Loucy (cell line): ENCODE data around the gene WDTC1.
A peak's percentile ranks its signal among the peaks of the same experiment; 100 is the strongest.
"Not testable (repeated sequence)": the region's sequence is repeated elsewhere in the genome, so short reads cannot be mapped to it uniquely, and the experiment has no call there.

Experiments used
- H2AFZ ChIP-seq: fragments of 200-600 bp; sonication (generic); 2 replicates; pipeline ENCODE4 v1.6.0; 2016; ENCODE audit warnings: antibody characterized with exemption, mild to moderate bottlenecking, low read length, moderate library complexity
- H3F3A ChIP-seq: fragments of 200-600 bp; 2 replicates; pipeline ENCODE4 v1.6.0; 2016; ENCODE audit warnings: antibody characterized with exemption, low read depth, mild to moderate bottlenecking
- H3K27me3 ChIP-seq: fragments of 200-600 bp; sonication (generic); 2 replicates; pipeline ENCODE4 v1.6.1; 2014; ENCODE audit warnings: low read length, mild to moderate bottlenecking; ENCODE audit not compliant: insufficient read depth, poor library complexity, severe bottlenecking
- H3K36me3 ChIP-seq: fragments of 200-600 bp; sonication (generic); 2 replicates; pipeline ENCODE4 v1.6.1; 2016; ENCODE audit warnings: low read length; ENCODE audit not compliant: insufficient read depth
- H3K4me1 ChIP-seq: fragments of 200-600 bp; sonication (generic); 2 replicates; pipeline ENCODE4 v1.5.1; 2014; ENCODE audit warnings: low read length, mild to moderate bottlenecking; ENCODE audit not compliant: insufficient read depth, poor library complexity, severe bottlenecking
- H3K4me2 ChIP-seq: fragments of 200-600 bp; sonication (generic); 2 replicates; pipeline ENCODE4 v1.6.0; 2014; ENCODE audit warnings: antibody characterized with exemption, low read length, low read depth, mild to moderate bottlenecking; ENCODE audit not compliant: poor library complexity, severe bottlenecking
- H3K4me3 ChIP-seq: fragments of 200-600 bp; sonication (generic); 2 replicates; pipeline ENCODE4 v1.5.1; 2014; ENCODE audit warnings: low read length, mild to moderate bottlenecking, mixed read lengths; ENCODE audit not compliant: poor library complexity, severe bottlenecking
- H3K79me2 ChIP-seq: fragments of 200-600 bp; sonication (generic); 2 replicates; pipeline ENCODE4 v1.6.1; 2014; ENCODE audit warnings: low read length; ENCODE audit not compliant: insufficient read depth
- H3K9ac ChIP-seq: fragments of 200-600 bp; sonication (generic); 2 replicates; pipeline ENCODE4 v1.6.0; 2014; ENCODE audit warnings: mild to moderate bottlenecking, low read depth, low read length, moderate library complexity; ENCODE audit not compliant: poor library complexity, severe bottlenecking
- H3K9me2 ChIP-seq: fragments of 200-600 bp; sonication (generic); replicated peaks from 2 replicates; pipeline ENCODE4 v1.6.1; 2016; ENCODE audit warnings: low read depth, low read length, mixed read lengths
- H3K9me3 ChIP-seq: fragments of 200-600 bp; sonication (generic); 2 replicates; pipeline ENCODE4 v1.6.1; 2014; ENCODE audit warnings: mild to moderate bottlenecking, antibody characterized with exemption, low read length, low read depth; ENCODE audit not compliant: insufficient read depth
- H4K20me1 ChIP-seq: fragments of 200-600 bp; sonication (generic); 2 replicates; pipeline ENCODE4 v1.6.0; 2014; ENCODE audit warnings: antibody characterized with exemption, low read length, mild to moderate bottlenecking; ENCODE audit not compliant: insufficient read depth, poor library complexity, severe bottlenecking
- EZH2phosphoT487 ChIP-seq: fragments of 200-600 bp; IDR thresholded peaks from 2 replicates; pipeline ENCODE4 v1.6.1; 2018; ENCODE audit warnings: antibody characterized with exemption, mild to moderate bottlenecking, moderate library complexity, borderline replicate concordance
- TF ChIP-seq, protein P1 (sequence below): fragments of 200-600 bp; sonication (generic); conservative IDR thresholded peaks from 2 replicates; pipeline ENCODE4 v1.5.1; 2014; ENCODE audit warnings: mild to moderate bottlenecking, antibody characterized with exemption, low read length

The WDTC1 gene, protein sequence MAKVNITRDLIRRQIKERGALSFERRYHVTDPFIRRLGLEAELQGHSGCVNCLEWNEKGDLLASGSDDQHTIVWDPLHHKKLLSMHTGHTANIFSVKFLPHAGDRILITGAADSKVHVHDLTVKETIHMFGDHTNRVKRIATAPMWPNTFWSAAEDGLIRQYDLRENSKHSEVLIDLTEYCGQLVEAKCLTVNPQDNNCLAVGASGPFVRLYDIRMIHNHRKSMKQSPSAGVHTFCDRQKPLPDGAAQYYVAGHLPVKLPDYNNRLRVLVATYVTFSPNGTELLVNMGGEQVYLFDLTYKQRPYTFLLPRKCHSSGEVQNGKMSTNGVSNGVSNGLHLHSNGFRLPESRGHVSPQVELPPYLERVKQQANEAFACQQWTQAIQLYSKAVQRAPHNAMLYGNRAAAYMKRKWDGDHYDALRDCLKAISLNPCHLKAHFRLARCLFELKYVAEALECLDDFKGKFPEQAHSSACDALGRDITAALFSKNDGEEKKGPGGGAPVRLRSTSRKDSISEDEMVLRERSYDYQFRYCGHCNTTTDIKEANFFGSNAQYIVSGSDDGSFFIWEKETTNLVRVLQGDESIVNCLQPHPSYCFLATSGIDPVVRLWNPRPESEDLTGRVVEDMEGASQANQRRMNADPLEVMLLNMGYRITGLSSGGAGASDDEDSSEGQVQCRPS

DNA sequence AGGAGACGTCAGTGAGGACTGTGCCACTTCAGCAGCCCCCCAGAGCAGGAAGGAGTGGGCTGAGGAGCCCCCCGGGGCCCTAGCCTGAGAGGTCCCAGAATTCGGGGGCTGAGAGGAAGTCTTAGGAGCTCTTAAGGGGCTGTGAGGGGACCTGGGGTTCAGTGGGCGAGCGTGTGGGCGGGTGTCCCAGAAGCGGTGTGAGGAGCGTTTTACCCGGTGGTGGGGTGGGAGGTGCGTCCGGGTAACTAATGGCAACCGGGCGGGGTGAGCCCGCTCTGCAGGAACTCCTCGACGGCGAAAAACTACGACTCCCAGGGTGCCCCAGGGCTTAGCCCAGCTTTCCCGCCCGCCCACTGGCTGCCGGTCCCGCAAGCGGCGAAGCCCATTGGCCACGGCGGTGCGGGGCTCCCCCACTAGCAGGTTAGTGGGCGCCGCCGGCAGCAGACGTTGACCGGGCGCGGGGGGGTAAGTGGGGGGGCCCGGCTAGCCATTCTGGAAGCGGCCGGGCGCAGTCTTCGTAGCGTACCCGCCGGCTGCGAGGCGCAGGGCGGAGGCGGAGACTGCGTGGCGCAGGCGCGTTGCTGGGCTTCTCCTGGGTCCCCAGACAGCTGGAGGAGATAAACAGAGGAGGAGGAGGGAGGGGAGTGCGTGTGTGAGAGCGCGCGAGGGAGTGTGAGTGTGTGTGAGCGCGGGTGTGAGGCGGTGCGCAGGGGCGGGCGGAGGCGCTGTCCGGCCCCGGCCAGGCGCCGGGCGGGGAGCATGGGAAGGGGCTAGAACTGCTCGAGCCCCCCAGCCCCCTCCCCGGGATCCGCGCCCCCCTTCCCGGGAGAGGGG, at the start of gene WDTC1:
TSS of gene WDTC1 (plus strand) at position 584 of the 834 bp plus-strand sequence. CDS start 26,423 bp downstream, outside the sequence.
- peaks cover 33% of the 10 kb centered on the region for H3K79me2 ChIP-seq
- peak within 1 kb of the TSS; percentile 92 for H3K4me2 ChIP-seq
- H3K9me2 ChIP-seq: no peaks in the 10 kb centered on the region
- H3K27me3 ChIP-seq: no peaks in the 10 kb centered on the region
- no peaks in the 10 kb centered on the region for H3F3A ChIP-seq
- peaks cover 13% of the 10 kb centered on the region for H4K20me1 ChIP-seq
- no peaks in the 10 kb centered on the region for H3K9me3 ChIP-seq
- peak within 1 kb of the TSS; percentile 59 for H3K9ac ChIP-seq
- no peak for TF ChIP-seq EZH2phosphoT487
- TF ChIP-seq, protein P1, sequence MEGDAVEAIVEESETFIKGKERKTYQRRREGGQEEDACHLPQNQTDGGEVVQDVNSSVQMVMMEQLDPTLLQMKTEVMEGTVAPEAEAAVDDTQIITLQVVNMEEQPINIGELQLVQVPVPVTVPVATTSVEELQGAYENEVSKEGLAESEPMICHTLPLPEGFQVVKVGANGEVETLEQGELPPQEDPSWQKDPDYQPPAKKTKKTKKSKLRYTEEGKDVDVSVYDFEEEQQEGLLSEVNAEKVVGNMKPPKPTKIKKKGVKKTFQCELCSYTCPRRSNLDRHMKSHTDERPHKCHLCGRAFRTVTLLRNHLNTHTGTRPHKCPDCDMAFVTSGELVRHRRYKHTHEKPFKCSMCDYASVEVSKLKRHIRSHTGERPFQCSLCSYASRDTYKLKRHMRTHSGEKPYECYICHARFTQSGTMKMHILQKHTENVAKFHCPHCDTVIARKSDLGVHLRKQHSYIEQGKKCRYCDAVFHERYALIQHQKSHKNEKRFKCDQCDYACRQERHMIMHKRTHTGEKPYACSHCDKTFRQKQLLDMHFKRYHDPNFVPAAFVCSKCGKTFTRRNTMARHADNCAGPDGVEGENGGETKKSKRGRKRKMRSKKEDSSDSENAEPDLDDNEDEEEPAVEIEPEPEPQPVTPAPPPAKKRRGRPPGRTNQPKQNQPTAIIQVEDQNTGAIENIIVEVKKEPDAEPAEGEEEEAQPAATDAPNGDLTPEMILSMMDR: no peak
- H3K36me3 ChIP-seq: no peaks in the 10 kb centered on the region
- peak within 1 kb of the TSS; percentile 83 for H3K4me3 ChIP-seq
- H2AFZ ChIP-seq: peak within 1 kb of the TSS; percentile 99
- H3K4me1 ChIP-seq: peaks cover 17% of the 10 kb centered on the region

DNA sequence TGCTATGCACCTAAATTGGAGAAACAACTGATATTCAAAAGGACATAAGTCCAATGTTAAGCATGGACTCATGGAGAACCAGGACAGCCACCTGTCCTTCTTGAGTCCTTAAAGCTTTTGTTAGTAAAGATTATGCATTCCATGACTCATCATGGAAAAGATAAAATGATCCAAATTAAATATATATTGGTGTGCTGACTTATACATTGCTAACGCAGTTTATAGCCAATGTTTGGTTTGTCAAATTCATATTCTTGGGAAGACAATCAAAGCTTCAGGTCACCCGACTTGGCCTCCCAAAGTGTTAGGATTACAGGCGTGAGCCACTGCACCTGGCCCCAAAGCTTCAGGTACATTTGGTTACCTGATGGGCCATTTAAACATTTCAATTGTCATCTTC, 49.8 kb upstream of the WDTC1 start:
- not testable (repeated sequence) for H3K4me2 ChIP-seq, H3K9me3 ChIP-seq, H3K9ac ChIP-seq, H3K79me2 ChIP-seq, H4K20me1 ChIP-seq, H2AFZ ChIP-seq, H3F3A ChIP-seq, H3K36me3 ChIP-seq, H3K4me1 ChIP-seq, H3K9me2 ChIP-seq, H3K4me3 ChIP-seq, H3K27me3 ChIP-seq

DNA sequence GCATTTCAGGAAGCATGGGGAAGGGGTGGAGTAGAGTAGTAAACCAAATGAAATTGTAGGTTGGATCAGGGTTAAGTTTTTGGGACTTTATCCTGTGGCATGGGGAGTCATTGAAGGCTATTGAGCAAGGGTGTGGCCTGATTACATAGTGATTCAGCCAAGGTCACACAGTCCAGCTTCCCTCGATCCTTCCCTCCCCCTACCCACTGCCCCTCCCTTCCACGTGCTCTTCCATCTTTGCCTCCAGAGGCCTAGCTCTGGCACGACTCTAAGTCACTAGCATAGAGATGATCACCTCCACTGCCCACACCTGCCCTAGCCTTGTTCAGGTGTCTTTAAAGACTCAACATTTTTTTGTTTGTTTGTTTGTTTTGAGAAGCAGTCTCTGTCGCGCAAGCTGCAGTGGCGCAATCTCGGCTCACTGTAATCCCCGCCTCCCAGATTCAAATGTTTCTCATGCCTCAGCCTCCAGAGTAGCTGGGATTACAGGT, 42.3 kb upstream of the WDTC1 start:
- Histone ChIP-seq H2AFZ (no peak overlapping the region), H3F3A (no peaks in the 10 kb centered on the region), H3K9ac (no peak overlapping the region), H3K4me2 (no peak overlapping the region), H3K9me3 (no peaks in the 10 kb centered on the region), H4K20me1 (no peaks in the 10 kb centered on the region), H3K36me3 (no peaks in the 10 kb centered on the region), H3K27me3 (no peaks in the 10 kb centered on the region), H3K4me1 (no peaks in the 10 kb centered on the region), H3K4me3 (no peak overlapping the region), H3K9me2 (no peaks in the 10 kb centered on the region), H3K79me2 (no peaks in the 10 kb centered on the region)
- no peak for TF ChIP-seq EZH2phosphoT487
- TF ChIP-seq, protein P1: no peak
